Measurements from ENCODE around the gene MEGF11.

The MEGF11 gene

GRCh38 chr15:66215811-66216210 is 37.7 kb downstream of the MEGF11 start:
- no peak for DNase-seq (ENCODE audit: low read depth)

GRCh38 chr15:66214246-66214645 is 39.3 kb downstream of the MEGF11 start:
- DNase-seq (ENCODE audit: low read depth) = no peak

DNA sequence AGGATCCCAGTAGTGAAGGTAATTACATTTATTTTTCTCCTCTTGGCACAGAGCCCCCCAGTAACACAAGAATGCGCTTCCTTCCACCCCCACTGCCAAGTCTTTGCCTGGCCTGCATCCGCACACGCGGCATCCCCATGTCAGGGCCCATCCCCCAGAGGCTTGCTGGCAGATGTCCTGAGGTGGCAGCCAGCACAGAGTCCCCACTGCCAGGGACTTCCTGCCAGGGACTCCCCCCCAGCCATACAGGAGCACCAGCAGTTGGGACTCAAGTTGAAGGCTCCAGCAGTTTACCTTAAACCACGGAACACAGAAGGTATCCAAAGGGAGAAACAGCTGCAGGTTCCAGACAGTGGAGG is 41.0 kb downstream of the MEGF11 start:
- no peak for DNase-seq (ENCODE audit: low read depth)

DNA sequence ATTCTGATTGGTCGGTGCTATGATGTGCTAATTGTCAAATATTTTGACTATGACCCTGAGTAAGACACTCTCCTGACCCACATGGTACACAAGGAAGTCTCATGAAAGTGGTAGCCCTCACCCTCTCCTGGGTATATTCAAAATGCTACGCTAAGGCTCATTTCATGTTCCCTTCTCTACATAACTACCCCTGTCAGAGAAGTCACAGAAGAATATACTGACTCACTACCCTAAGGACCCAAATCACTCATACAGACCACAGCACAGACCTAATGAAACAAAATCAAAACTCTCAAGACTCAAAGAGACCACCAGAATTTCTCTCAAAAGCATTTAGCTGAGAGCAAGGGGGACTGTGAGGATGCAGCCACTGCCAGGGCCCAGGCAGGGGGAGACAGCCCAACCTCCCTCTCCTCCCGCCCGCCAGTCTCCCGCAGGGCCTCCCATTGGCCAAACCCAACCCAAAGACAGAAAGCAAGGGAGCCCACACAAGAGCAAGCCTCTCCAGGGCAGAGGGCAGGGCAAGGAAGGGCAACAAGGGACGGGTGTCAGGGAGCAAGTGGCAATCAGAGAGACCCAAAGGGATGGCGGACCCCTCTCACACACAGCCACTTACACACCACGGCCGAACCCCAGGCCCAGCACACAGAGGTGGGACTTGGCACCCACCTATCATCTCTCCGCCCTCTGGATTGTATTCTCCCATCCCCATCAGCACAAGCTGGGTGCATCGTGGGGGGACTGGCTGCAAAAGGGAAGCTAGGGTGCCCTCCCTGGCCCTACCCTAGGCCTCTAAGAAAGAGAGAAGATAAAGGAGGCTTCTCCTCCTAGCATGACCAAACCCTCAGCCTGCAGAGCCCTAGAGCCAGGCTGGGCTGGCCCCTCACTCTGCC is 41.6 kb downstream of the MEGF11 start:
- no peak for DNase-seq (ENCODE audit: low read depth)

DNA sequence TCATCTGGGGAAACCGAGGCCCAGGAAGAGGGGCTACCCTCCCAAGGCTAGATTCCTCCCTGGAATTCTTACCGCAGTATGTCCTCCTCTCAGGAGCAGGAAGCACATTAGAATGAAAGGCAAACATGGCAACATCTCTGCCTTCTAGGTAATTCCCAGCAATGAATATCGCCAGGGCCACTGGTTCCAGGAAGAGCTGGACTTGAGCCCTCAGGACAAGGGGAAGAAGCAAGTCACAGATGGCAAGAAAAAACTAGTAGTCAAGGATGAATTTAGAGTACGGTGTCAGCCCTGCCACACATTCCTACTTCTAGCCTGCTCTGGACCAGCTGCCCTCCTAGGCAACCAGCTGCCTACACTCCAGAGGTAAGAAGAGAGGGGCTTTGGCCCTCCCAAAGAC is 42.9 kb downstream of the MEGF11 start:
- DNase-seq (ENCODE audit: low read depth) = no peak

DNA sequence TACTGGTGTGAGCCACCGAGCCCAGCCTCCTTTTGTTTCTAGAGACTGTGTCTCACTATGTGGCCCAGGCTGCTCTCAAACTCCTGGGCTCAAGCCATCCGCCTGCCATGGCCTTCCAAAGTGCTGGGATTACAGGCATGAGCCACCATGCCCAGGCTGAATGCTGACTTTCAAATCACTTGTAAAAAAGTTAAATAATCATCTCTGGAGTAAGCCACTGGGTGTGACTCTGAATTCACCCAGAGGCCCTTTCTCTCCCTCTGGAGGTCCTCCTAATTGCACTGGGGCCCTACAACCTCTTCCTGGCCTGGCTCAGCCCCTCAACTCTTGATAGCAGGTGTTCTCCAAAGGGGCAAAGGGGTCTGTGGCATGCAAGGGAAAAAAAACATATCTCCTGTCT is 54.8 kb downstream of the MEGF11 start:
- no peak for DNase-seq (ENCODE audit: low read depth)

- DNase-seq (ENCODE audit: low read depth) = no peak
Observed at GRCh38 chr15:66196602-66197001, 56.9 kb downstream of the MEGF11 start.

DNA sequence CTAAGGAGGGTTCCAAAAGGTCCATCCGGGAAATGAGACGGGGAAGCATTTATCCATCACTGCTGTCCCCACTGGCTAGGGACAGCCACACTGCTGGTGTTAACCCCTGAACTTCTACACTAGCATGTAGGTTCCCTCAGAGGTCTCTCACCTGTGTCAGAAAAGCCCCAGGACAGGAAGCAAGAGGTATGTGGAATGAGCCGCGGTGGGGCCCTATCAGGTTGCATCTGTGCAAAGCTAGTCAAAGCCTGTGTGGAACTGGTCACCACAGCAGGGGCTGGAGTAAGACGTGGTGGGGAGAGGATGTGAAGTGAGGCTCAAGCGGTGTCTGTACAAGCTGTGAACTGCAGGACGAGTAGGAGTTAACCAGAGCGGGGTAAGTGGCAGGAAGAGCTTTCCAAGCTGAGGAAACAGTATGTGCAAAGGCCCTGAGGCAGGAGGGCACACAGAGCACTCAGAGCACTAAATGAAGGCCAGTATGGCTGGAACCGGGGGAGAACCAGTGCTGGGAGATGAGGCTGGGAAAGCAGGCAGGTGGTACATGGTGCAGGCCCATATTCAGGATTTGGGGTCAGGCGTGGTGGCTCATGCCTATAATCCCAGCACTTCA is 57.8 kb downstream of the MEGF11 start:
- DNase-seq (ENCODE audit: low read depth) = no peak

GRCh38 chr15:66193066-66193465 is 60.5 kb downstream of the MEGF11 start:
- no peak for DNase-seq (ENCODE audit: low read depth)

GRCh38 chr15:66190746-66191145 is 62.8 kb downstream of the MEGF11 start:
- no peak for DNase-seq (ENCODE audit: low read depth)

- no peak for DNase-seq (ENCODE audit: low read depth)
Observed at GRCh38 chr15:66189291-66189690, 64.3 kb downstream of the MEGF11 start.

DNA sequence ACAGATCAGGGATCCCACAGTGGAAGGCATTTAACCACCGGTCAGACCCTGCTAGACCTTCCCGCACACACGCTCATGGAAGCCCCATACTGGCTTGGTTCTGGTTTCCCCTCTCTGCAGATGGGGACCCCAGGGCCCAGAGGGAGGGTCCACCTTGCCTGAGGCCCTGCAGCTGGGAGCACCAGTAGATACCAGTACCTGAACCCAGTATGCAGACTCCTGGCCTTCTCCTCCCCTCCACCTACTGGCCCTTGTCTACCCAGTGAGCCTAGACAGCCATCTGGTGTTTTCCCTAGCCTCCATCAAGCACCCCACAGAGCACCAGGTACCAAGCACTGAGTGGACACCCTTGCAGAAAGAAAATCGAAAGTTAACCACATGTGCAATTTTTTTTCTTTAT is 65.1 kb downstream of the MEGF11 start:
- no peak for DNase-seq (ENCODE audit: low read depth)

GRCh38 chr15:66187271-66187670 is 66.3 kb downstream of the MEGF11 start:
- no peak for DNase-seq (ENCODE audit: low read depth)

- no peak for DNase-seq (ENCODE audit: low read depth)
Observed at GRCh38 chr15:66186049-66186825, 67.3 kb downstream of the MEGF11 start.

DNA sequence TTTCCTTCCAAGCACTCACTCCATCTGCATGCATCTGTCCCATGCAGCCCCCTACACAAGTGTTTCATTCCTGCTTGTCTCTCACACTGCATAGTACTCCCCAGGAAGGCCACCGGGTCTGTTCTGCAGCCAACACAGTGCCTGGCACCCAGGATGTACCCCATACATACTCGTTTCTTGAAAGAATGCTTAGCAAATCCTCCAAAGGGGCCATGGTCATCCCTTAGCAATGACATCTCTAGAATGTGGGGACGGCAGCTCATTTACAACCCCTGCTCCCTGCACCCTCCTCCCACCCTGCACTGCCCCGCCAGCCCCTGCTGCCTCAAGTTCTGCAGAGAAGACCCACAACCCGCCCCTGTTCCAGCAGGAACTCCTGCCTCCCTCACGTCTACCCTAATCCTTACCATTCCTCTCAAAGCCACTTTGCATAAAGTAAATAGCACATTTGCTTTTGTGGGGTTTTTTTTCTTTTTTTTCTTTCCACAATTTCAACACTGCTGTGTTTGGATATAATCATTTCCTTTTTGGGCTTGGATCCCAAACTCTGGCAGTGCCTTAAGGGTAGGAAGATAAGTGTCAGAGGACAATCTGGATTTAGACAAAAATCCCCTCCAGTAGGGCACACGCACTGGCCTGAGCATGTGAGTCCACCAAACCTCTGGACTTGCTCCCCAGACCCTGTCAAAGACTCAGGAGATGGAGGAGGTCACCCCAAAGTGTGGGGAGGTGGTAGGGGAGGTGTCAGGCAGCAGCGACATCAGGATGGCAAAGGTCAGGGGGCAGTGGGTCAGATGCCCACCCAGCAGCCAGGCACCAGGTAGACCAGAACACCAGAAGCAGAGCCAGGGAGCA is 68.4 kb downstream of the MEGF11 start:
- DNase-seq (ENCODE audit: low read depth) = no peak

DNA sequence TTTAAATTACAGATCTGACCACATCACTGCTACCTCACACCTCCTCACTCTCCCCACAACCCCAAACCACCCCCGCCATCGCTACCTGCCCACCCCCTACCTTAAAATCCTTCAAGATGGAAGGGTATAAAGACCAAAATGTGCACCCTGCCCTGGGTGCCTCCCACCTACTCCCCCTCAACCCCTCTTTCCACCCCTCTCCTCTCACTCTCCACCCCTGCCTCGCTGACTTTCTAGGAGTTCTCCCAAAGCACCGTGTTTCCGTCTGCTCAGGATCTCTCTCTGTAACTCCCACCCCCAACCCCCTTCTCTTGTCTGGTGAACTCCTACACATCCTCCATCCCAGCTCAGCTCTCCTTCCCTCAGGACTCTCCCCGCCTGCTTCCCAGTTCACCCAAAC is 69.1 kb downstream of the MEGF11 start:
- no peak for DNase-seq (ENCODE audit: low read depth)

DNA sequence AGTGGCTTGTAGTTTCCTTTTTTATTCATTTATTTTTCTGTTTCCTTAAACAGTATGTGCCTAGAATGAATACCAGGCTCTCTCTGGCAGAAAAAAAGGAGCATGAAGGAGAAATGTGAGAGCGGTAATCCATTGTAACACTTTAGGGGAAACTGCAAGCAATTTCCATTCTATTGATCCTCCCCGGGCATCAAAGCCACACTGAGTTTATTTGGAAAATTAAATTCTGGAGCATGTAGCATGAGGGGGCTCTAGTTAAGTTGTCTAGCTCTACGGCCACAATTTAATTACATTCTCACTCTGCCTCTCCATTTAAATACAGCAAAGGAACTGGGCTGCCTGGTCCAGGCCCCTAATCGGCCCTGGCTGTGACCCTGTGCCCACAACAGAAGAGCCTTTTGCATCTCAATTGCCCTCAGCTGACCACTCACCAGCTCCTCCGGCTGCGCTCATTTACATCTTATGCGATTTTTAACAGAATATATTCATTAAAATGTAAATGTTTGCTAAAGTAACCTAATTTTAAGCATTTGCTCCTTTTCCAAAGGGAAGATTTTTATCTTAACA is 72.9 kb downstream of the MEGF11 start:
- DNase-seq (ENCODE audit: low read depth) = no peak

DNA sequence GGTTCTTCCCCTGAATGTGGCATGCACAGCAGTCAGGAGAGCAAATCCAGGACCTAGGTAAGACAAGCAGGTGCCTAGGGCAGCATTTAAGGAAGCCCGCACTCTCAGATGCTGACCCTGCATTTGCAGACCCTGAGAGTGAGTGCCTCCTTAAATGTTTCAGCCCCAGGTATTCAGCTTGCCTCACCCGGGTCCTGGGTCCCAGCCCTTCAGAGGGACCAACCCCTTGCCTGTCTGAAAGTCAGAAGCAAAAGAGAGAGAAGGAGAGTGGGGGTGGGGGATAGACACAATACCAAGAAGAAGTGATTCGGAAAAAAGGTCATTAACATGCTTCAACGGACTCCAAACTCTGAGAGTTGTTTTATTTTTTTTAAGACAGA is 75.0 kb downstream of the MEGF11 start:
- no peak for DNase-seq (ENCODE audit: low read depth)

GRCh38 chr15:66172324-66172980 is 81.1 kb downstream of the MEGF11 start:
- no peak for DNase-seq (ENCODE audit: low read depth)

DNA sequence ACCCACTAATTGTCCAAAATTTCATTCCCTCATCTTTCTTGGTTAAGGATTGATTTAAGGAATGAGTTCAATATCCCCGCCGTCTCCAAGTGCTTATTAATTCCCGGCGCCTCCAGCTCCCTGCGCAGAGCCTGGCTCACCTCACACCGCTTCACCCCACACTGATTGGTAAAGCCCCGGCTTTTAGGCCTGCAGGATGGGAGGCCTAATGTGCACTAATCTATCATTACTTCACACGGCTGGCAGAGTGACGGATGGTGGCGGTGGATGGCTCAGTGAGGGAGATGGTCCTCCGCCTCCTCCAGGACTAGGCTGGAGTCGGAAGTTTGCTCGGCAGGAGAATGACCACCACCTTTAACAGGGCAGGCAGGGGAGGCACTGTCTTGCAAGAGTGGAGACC is 81.7 kb downstream of the MEGF11 start:
- no peak for DNase-seq (ENCODE audit: low read depth)

DNA sequence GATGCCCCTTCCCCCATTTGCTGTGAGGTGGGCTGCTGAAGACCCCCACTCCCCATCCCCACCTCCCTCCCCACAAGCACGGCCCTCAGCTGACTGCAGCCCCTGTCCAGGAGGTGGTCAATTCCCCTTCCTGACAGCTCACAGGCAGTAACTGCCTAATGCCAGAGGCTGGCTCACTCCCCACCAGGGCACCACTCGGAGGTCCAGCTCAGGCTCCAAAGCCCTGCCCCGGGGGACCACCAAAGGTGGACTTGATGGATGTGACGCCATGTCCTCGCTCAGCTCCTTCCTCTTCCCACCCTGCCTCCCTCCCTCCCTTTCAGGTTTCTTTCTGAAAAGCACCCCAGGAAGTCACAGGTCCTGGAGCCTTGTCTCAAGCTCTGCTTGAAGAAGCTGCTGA is 82.8 kb downstream of the MEGF11 start:
- DNase-seq (ENCODE audit: low read depth) = no peak

All from T-helper 22 cell (primary cell).